GM19463 (cell line): ENCODE results near the gene PTPRR.

Experiments used
- ATAC-seq: cut with Tn5 transposase; IDR thresholded peaks from one replicate; pipeline ENCODE4 v1.9.1; 2021; ENCODE audit warnings: mild to moderate bottlenecking, moderate library complexity; ENCODE audit not compliant: unreplicated experiment

The PTPRR gene

DNA sequence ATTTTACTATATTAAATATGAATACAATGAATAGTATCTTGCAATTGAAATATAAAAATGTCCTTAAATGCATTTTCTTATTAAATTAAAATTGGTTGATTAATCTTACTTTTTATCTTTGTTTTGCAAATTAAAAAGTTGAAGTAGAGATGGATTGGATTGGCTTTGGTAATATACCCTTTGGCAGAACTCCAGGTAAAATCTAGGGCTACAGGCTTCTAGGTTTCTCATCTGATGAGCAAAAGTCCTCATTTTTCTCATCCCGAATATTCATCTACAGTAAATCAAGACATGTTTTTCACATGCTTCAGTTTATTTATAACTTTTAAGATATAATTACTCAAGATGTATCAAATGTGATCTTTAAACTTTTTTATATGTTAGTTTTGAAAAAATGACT lies 2.2 kb downstream of the PTPRR start:
- ATAC-seq: no peak

DNA sequence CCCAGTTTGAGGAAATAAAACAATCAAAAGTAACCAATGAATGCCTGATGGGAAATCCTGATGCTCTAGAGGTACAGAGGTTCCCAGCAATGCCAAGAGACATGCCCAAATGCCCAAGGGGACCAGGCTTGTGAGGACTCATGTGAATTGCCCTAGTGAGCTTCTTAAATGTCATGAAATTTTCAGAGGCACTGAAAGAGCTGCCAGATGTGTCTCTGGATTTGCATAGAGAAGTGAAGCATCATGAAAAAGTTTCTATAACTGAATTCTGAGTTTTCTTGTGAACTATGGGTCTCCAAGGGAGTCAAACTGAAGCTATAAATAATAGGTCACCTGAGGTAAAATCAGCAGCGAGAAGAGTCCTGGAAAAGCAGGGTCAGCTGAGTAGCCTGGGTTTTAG lies 9.9 kb downstream of the PTPRR start:
- ATAC-seq: no peak

DNA sequence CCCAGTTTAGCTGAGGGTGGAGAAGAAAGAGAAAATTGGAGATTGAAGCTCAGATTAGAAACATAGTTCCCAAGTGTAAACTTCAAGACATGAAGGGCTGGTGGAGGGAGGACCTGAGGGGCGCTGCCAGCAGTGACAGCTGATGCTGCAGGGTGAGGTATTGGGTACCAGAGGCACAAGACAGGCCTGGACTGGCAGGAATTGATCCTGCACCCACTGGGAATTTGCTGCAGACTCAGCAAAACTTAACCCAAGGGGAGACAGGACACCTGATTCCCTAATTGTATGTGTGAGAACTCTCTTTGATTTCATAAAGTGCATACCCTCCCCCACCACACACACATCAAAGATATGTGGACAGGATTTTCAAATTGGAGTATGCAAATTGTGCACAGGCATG lies 11.6 kb downstream of the PTPRR start:
- no peak for ATAC-seq

DNA sequence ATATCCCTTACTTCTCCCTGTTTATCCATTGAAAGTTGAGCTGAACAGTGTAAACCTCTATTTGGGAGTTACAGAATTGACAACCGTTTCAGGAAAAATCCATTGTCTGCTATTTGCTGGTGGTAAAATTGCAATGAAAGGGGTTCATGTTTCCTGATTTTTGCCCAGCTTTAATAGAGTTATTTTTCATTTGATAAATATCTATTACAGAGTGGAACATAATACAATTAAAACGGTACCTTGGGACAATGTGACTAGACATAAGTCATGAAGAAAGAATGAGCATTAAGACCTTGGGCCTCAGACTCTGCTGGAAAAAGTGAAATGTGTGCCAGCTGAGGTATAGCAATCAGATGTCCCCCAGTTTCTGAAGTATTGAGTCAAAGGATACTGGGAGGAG lies 13.1 kb downstream of the PTPRR start:
- no peak for ATAC-seq

DNA sequence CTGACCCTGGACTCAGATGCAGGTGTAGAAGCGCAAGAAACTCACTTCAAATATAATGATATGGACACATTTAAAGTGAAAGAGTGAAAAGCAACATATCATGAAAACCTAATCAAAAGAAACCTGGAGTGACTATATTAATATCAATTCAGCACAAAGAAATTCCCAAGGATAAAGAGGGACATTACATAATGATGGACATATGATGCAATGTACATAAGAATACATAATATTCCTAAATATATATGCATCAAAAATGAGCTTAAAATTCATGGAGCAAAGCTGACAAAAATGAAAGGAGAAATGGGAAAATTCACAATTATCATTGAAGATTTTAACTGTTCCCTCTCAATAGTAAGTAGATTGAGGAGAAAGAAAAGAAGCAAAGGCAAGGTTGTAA lies 24.6 kb downstream of the PTPRR start:
- ATAC-seq: no peak

DNA sequence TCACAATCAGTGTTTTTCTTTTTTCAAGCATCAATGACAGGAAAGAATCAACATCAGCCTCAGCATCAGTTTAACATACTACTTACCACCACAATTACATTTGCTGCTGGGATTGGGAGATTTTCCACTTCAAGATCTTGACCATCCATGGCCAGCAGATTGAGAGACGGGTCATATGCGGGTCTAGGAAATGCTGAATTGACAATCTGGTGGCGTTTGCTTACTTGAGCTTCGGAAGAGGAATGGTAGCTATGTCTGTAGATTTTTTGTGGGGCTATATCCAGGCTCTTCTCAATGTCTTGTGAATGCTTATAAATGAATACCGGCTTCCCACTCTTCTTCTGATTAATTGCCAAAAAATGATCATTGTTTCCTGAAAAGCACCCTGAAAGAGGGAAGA lies 27.9 kb downstream of the PTPRR start:
- ATAC-seq: no peak

DNA sequence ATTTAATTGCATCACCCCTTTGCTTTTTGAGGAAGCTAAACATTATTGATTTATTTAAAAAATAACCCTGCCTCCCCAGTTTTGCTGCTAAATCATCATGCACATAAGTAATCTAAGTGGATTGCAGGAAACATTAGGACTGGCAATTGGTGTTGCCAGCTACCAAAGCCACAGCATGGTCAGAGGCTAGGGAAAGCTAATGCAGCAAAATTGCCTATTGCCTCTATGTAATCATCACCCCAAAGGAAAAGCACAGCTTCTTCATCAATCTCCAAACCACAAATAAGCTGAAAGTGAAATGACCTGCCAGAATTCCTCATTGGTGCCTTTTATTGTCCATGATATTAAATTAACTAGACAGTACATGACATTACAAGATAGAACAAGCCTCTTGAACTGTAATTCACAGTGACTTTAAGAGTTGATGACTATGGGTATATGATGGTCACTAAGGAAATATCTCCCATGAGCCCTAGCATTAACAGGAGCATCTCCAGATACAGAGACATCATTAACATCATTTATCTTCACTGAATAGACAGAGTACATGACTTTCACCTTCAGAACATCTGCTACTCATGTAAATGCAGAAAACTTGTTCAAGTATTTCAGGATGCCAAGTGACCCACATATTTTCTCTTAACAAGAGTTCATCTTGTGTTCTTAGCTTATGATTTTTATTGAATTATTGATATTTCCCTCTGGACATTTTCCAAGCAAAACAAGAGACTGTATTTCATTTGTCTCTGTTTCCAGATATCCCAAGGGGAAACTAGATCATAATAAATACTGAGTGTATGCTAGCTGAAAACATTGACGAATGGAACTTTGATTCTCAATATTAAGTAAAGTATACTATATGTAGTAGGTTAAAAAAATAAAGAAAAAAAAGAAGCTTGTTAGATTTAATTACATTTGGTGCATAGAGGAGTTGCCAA lies 29.4 kb downstream of the PTPRR start:
- no peak for ATAC-seq

DNA sequence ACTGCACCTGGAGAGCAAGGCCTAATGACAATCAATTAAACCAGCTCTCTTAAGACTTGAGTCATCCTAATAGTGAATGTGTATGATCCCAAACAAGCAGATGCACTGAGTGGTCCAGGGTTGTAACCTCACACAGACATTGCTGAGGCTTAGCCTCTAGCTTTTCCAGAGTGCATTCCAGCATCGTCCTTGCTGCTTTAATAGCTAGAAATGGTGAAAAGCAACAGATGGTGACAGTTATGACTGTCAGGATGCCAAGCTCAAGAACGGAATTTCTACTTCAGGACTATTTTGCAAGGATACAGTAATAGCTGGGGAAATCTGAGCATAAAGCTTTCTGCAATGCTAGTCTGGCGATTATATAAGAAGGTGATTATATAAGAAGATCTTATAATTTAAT lies 34.6 kb downstream of the PTPRR start:
- ATAC-seq: no peak

DNA sequence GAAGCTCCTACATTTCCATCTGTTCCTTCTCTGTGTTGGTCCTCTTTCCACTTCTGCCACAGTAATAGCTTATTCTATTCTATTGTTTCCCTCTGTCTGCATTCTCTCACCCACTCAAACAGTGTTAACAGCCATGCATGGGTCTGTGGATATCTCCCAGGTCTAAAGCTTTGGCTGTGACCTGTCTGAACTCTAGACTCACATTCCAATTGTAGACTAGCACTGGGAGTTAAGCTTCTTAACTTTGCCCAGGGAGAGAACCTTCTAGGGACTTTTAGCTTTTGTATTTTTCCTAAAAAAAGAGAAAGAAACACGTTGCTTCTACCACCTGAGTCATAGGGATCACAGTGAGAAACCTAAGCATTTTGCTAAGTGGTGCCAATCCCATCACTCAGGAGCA lies 36.7 kb downstream of the PTPRR start:
- no peak for ATAC-seq

DNA sequence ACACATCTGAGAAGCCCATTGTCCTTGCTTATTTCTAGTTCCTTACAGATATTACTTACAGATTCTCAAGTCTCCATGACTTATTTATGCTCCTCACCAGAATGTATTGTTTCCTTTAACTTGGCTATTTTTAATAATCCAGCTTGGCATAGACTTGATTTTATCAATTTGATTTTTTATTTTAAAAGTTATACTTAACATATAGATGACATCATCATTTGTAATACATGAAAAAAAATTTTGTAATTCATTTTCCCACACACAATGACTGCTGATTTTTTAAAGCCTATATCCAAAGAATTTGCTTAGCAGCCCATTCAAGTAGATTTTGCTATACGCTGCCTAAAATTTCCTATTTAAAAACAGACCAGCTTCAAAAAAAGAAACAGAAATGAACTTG lies 39.8 kb downstream of the PTPRR start:
- no peak for ATAC-seq

DNA sequence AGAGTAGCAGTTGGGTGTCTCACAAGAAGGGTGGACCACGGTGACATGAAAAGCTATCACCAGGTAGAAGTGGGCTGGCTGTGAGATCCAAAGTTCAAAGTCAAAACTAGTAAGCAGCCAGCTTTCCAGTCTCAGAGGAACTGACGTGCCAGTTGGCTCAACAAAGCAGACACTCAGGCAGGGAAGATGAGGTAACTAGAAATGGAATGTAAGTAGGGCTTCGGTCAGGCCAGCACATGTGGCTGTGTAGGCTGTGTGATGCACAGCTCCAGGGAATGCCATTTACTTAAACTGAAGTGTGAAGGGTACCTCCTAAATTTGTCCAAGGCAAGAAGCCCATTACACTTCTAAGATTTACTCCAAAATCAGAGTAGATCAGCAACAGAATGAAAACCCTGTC lies 43.6 kb downstream of the PTPRR start:
- no peak for ATAC-seq

DNA sequence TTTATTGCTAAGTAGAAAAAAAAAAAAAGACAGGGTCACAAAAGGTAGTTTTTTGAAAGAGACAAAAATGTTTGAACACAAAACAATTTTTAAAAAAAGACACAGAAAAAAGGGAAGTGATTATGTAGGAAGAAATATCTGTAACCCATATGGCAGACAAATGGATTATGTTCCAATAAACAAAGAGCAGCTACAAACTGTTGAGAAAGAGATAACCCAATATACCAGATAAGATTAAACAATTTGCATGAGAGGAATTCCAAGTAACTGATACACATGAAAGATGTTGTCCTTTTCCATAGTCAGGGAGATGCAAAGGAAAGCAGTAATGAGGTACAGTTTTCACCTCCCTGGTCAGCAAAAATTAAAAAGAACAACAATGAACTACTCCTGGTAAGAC lies 44.9 kb downstream of the PTPRR start:
- no peak for ATAC-seq

DNA sequence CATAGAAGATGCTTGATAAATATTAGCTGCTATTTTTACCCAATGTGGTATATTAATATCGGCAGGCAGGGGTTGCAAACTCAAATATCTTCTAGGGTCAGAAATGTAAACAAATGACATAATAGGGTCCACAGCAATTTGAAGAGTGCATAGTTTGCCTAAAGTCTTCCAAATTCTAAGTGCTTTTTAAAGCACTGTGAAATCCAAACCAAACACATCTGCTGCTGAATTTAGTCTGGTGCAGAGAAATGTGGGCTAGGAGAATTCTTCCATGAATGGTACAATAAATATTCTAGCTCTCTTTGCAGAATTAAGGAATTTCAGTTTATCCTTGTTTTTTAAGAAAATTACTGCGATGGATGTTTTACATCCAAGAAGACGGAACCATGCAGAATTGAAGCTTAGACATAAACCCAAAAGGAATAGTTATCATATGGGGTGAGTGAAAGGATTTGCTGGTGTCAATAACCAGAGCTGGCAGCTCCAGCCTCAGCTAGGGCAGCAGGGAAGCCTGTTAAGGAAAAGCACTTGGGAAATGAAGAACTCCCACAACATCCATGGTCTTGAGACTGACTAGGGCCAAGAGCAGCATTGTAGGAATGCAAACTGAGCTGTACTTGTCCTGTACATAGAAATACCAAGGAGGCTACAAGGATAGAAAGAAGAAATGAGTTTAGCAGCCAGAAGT lies 65.5 kb downstream of the PTPRR start:
- ATAC-seq: no peak

DNA sequence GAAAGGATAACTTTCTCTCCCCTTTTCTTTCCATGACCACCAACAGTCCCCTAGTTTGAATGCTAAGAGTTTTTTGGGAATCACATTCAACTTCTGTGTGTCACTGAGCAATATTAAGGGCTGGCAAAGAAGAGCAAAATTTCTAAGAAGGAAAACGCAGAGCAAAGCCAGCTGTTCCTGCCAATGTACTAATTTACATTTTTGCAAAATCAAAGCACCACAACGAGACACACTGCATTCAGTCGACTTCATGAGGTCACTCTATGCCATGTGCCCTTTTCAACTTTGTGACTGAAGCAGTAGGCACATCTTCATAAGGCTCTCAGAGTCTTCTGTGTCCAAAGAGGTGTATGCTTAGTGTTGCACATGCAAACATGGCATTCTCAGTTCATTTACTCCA lies 66.4 kb downstream of the PTPRR start:
- ATAC-seq: no peak

DNA sequence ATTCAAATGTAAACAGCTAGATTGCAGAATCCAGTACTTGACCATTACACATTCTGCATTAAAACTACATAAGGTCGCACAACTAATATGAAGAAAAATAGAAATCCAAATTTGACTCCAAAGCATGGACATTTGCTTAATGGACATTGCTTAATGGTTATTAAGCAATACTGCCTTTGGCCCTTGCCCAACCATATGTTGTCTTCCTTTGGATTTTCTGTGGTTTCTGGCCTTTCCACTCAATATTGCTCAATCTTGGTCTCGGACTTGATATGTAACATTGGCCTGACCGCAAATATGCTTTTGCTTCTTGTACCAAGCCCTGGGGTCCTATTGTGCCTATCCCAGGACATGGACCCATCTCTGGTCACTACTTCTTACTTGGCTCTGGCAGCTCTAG lies 67.2 kb downstream of the PTPRR start:
- ATAC-seq: no peak

DNA sequence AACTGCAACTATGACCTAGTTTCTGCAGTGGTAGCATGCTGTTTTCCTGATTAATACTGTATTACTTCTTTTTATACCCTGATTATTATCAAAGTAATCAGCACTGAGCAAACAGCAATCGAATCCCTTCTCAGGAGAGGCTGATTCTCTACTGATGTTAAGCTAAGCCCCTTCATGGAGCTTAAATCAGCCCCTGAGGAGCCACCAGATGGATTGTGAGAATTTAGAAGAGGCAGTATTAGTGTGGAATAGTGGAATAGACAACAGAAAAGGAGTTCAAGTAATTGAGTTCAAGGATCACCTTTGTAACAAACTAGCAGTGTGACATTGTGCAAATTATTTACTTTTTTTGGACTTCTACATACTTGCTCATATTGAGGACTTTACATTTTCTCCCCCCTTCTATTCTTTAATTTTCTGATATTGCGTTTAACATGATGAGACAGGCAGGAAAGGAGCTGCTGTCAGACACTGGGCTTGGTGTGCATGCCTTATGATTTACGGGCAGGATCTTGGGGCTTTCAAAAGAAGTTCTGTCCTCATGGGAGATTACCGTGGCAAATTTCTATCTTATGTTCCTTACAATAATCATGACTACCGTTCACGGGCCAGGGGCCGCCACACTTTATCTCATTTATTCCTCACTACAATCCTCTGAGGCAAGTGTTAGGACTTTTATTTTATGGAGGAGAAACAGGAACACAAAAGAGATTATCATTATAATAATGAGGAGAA lies 68.0 kb downstream of the PTPRR start:
- ATAC-seq: no peak

DNA sequence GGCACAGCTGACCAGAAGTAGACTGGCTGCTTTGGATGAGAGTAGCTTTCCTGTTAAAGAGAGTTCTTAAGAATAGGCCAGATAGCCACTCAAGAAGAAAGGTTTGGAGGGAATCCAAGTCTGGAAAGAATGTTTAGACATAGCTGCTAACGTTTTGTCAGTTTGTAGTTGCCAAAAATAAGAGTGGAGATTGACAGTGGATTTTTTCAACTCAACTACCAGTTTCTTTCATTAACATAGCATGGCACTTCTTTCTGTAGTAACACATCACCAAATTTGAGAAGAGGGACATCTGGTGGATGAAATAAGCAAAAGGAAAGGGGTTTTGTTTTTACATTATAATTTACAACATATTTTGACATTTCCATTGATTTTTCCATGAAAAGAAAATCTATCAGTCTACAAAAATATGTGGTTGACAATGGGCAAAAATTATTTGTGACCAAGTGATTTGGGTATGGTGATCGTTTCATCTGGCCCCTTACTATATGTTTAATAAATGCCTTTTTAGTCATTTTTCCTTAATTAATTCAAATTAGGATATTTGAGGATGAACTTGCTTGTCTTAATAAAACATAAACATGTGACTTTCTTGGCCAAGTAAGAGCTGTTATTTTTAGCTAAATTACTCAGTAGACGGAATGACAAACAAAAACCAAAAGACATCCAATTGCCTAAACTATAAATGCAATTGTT lies 71.1 kb downstream of the PTPRR start:
- ATAC-seq: no peak

DNA sequence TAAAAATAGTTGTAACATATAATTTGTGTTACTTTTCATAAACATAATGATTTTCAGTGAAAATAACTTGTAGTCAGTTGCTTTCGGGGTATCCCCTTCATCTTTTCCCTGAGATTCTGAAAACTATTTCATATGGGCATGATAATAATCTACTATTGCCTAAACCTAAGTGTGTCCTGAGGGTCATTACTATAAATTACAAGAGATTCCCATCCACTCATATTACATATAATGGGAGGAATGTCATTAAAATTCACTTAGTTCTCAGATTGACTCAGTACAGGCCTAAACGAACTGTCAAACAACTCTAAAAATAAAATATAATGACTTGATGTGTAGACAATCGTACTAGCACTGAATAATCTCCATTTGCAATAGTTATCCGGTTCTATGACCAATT lies 72.7 kb downstream of the PTPRR start:
- ATAC-seq: no peak

DNA sequence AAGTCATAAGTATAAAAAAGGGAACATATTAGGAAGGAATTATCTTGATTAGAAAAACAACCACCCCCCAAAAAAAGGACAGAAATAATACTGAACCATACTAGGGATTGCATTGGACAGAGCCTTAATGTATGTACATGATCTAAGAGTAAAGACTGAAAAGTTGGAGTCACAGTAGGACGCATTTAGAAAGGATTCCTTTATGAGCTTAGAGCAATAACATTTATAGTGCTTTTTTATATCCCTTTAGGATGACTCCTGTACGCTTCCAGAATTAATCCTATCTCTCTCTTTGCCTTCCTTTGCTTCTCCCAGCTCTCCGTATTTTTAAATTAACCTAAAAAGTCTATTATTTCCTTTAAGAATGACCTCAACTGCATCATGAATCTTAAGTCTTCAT lies 75.3 kb downstream of the PTPRR start:
- ATAC-seq: no peak

DNA sequence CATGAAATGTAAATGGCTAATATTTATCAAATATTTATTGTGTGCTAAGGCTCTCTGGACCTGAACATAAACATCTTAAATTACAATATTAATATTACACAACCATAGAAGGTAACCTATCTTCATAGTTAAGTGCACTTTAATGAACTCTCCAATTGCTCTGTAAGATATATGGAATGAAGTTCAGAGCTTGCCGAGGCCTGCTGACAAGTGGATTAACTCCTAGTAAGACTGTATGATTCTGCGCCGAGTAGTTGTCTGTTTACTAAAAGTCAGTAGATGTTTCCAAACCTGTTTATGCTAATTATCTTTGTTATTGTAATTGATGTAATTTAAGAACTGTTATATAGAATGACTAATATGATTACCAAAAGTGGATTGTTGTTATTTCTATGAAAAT lies 77.2 kb downstream of the PTPRR start:
- ATAC-seq: no peak

DNA sequence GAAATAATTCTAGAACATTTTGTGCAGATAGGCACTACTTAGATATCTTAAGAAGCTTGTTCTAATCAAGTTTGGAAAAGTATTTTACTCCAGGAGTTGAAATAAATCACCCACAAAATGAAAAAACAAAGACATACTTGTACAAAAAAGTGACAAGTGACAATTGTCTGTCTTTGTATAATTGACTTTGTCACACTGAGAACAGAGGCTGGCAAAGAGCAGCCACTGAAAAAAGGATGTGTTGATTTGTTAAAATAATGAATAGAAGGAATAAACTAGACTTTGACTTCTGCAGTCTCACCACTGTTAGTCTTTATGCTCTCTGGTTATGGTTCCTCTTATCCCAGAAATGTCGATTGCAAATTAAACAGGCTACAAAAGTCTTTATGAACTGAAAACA lies 77.6 kb downstream of the PTPRR start:
- ATAC-seq: no peak
